Tibial nerve (tissue), 4 donors: ENCODE data around the gene PHKB. TPM values are rescaled to one million over a fixed set of nuclear protein-coding genes. Genes with fewer than 3 reads are reported as not detected.

Experiments used
- DNase-seq, 2 donors: peaks; one replicate each; pipeline ENCODE4 v3.0.0-alpha.2; 2019; ENCODE audit warnings: low spot score in 2 of 2
- H3K27ac ChIP-seq, 4 donors: fragments of 200-600 bp; sonication (generic) in 3 of 4; one replicate each; pipeline ENCODE4 v1.5.1; 2017 to 2019; ENCODE audit warnings: mild to moderate bottlenecking in 1 of 4
- H3K27me3 ChIP-seq, 2 donors: fragments of 200-600 bp; sonication (generic) in 1 of 2; one replicate each; pipeline versions ENCODE4 v1.5.1 to v1.6.0; 2017 to 2019
- H3K36me3 ChIP-seq, 3 donors: fragments of 200-600 bp; sonication (generic); one replicate each; pipeline ENCODE4 v1.5.1; 2018 to 2019
- H3K4me1 ChIP-seq, 4 donors: fragments of 200-600 bp; sonication (generic) in 3 of 4; one replicate each; pipeline ENCODE4 v1.5.1; 2017 to 2019
- H3K4me3 ChIP-seq, 4 donors: fragments of 200-600 bp; sonication (generic) in 3 of 4; one replicate each; pipeline ENCODE4 v1.5.1; 2017 to 2019; ENCODE audit warnings: mild to moderate bottlenecking in 1 of 4, moderate library complexity in 1 of 4
- H3K9me3 ChIP-seq, 4 donors: fragments of 200-600 bp; sonication (generic) in 3 of 4; one replicate each; pipeline ENCODE4 v1.5.1; 2017 to 2019
- CTCF ChIP-seq, 5 experiments: fragments of 200-600 bp in 3 of 5; fragments of 450-650 bp in 2 of 5; sonication (generic) in 3 of 5; IDR thresholded peaks; one replicate each; pipeline ENCODE4 v1.5.1; 2016 to 2019; ENCODE audit warnings: antibody characterized with exemption in 5 of 5, mild to moderate bottlenecking in 3 of 5, moderate library complexity in 2 of 5
- EP300 ChIP-seq, 2 donors: sonication (generic); formaldehyde crosslinking; IDR thresholded peaks; one replicate each; pipeline ENCODE4 v1.6.1; 2017; ENCODE audit warnings: antibody characterized with exemption in 2 of 2, mild to moderate bottlenecking in 1 of 2
- POLR2A ChIP-seq, 2 donors: fragments of 450-650 bp; IDR thresholded peaks; one replicate each; pipeline ENCODE4 v1.6.1; 2017; ENCODE audit warnings: antibody characterized with exemption in 2 of 2, mild to moderate bottlenecking in 2 of 2, moderate library complexity in 2 of 2
- WGBS, 2 donors: methylation state at CpG; one replicate each; pipeline ENCODE4 v1.1.5; 2018; 5-methylcytosine and 5-hydroxymethylcytosine counted together
- total RNA-seq, 4 donors: library from RNA; depleted of rRNA; stranded (reverse); fragments of >200 nt; gene quantifications; one replicate each; pipeline ENCODE4 v1.1.0, GENCODE V29; 2016

Gene PHKB
- total RNA-seq, 4 donors from 2014 or later: 80.1 to 93.7 (median 82.4) TPM

DNA sequence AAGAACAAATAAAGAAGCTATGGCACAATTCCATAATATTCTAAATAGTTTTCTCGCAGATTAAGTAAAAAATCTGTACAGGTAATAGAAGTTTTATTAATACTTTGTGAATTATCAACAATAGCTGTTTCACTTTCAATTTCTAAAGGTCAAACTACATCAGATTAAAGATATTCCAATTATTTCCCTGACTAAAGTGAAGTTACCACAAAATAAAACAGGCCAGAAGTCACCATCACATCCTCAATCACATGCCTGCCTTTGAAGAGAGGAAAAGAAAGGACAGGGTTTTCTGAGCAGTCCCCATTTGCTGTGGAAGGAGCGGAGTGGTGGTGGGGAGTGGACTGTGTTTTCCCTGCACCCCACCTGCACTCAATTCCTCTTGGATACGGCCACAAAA lies 11.3 kb upstream of the PHKB start:
- Histone ChIP-seq H3K27ac (no peak overlapping the region), H3K27me3 (no peaks in the 10 kb centered on the region), H3K4me3 (no peak overlapping the region), H3K36me3 (peaks cover 0 to 44% (median 5%) of the 10 kb centered on the region in 3 donors), H3K4me1 (no peaks in the 10 kb centered on the region), H3K9me3 (no peaks in the 10 kb centered on the region)
- TF ChIP-seq POLR2A (IDR thresholded peaks at IDR 0.05): no peak
- TF ChIP-seq EP300 (IDR thresholded peaks at IDR 0.05): no peak
- no peak for TF ChIP-seq CTCF (IDR thresholded peaks at IDR 0.05)
- WGBS, 2 donors: 80 to 86% methylated on average over 3 of the region's 3 CpGs
- no peak for DNase-seq

GRCh38 chr16:47458331-47458730 lies 2.8 kb upstream of the PHKB start:
- H3K27me3 ChIP-seq: no peaks in the 10 kb centered on the region
- no peak overlapping the region for H3K4me3 ChIP-seq
- WGBS, 2 donors: 54 to 59% methylated on average over 2 of the region's 2 CpGs
- H3K9me3 ChIP-seq: no peaks in the 10 kb centered on the region
- no peak overlapping the region for H3K27ac ChIP-seq
- H3K36me3 ChIP-seq: peaks cover 0 to 34% (median 0%) of the 10 kb centered on the region in 3 donors
- TF ChIP-seq POLR2A (IDR thresholded peaks at IDR 0.05) (no peak), CTCF (IDR thresholded peaks at IDR 0.05) (no peak), EP300 (IDR thresholded peaks at IDR 0.05) (no peak)
- no peak for DNase-seq
- H3K4me1 ChIP-seq: peaks cover 0 to 44% (median 22%) of the 10 kb centered on the region in 4 donors

DNA sequence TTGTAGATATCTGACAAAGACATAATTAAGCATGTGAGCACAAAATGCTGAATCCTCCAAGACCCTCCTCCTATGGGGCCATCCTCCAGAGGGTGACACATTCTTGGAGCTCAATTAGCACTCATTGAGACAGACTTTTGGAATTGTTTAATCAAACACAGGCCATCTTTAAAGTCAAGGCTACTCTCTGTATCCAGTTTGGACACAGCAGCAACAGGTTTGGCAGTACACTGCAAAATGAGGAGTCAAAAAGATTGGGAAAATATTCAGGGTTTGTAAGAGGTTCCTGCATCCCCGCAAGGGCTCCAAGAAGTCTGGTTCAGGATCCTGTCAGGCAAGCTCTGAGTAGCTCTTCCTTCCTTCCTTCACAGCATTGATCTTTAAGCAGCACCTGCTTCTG lies 1.5 kb upstream of the PHKB start:
- DNase-seq: no peak
- Histone ChIP-seq H3K27ac (peak overlapping the region in 3 of 4 donors; percentile 94 to 97 (median 97)), H3K4me3 (peak overlapping the region in 2 of 4 donors; percentile 84 to 89), H3K27me3 (no peaks in the 10 kb centered on the region), H3K9me3 (no peaks in the 10 kb centered on the region), H3K4me1 (peaks cover 0 to 57% (median 33%) of the 10 kb centered on the region in 4 donors), H3K36me3 (peaks cover 0 to 26% (median 0%) of the 10 kb centered on the region in 3 donors)
- no peak for TF ChIP-seq EP300 (IDR thresholded peaks at IDR 0.05)
- no peak for TF ChIP-seq POLR2A (IDR thresholded peaks at IDR 0.05)
- no peak for TF ChIP-seq CTCF (IDR thresholded peaks at IDR 0.05)
- 80 to 89% methylated on average over 1 of the region's 1 CpG for WGBS, 2 donors

DNA sequence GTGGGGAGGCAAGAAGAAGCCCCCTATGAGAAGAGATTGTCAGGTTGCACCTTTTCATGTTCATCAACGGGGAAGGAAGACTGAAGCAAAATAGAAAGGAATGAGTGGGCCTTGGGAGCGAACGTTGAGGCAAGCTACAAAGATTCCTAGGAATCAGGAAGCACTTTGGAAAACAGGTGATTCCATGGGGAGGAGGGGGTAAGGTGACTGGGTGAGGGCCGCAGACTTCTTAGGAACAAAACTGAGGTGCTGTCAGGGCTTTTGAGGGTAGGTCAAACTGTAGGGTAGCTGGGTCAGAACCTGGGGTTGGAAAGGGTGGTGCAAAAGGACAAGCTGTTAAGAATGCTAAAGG lies 796 bp upstream of the PHKB start:
- peaks cover 0 to 64% (median 37%) of the 10 kb centered on the region in 4 donors for H3K4me1 ChIP-seq
- TF ChIP-seq CTCF (IDR thresholded peaks at IDR 0.05) (no peak), POLR2A (IDR thresholded peaks at IDR 0.05) (no peak), EP300 (IDR thresholded peaks at IDR 0.05) (no peak)
- H3K27me3 ChIP-seq: no peaks in the 10 kb centered on the region
- no peaks in the 10 kb centered on the region for H3K9me3 ChIP-seq
- peak overlapping the region; percentile 71 to 97 (median 86) for H3K4me3 ChIP-seq
- H3K27ac ChIP-seq: peak overlapping the region; percentile 93 to 97 (median 96)
- peaks cover 0 to 26% (median 0%) of the 10 kb centered on the region in 3 donors for H3K36me3 ChIP-seq
- DNase-seq: no peak
- WGBS, 2 donors: 2 to 3% methylated on average over 4 of the region's 4 CpGs

DNA sequence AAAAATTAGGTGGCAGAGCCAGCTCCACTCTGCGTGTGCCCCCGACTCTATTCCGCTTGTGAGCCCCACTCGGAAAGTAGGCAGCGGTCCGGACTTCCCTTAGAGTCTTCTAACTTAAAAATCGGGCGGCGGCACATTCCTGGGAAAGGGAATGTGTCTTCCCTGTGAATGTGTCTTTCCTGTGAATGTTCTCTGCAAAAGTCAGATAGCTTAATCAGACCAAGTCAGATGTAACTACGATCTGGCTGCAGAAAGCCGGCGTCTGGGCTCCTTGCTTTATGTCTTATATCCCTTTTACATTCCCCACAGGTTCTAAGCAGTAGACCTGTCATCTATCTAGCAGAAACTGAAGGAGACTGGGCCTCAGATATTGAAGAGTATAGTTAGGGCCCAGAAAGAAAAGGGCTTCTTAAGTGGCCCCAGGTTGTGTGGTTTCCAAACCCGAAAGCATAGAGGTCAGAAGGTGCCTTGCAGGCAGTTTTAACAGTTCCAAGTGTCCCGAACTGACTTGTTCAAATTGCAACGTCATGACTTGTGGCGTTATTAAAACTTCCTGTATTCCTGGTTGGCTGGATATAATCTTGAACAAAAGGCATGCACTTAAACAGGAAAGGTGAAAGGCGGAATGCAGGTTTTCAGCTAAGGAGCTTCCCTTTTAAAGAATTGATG lies 601 bp downstream of the PHKB start:
- peaks cover 0 to 16% (median 0%) of the 10 kb centered on the region in 3 donors for H3K36me3 ChIP-seq
- TF ChIP-seq POLR2A (IDR thresholded peaks at IDR 0.05) (no peak), CTCF (IDR thresholded peaks at IDR 0.05) (no peak), EP300 (IDR thresholded peaks at IDR 0.05) (no peak)
- H3K27ac ChIP-seq: peak overlapping the region; percentile 93 to 97 (median 96)
- peak overlapping the region; percentile 71 to 97 (median 86) for H3K4me3 ChIP-seq
- H3K4me1 ChIP-seq: peaks cover 0 to 76% (median 41%) of the 10 kb centered on the region in 4 donors
- no peaks in the 10 kb centered on the region for H3K9me3 ChIP-seq
- WGBS, 2 donors: 4% methylated on average over 15 to 17 of the region's 17 CpGs
- no peaks in the 10 kb centered on the region for H3K27me3 ChIP-seq
- DNase-seq: peak in 1 of 2 donors; percentile 19
